HG03025 (cell line): Measurements from ENCODE around the gene GRK6.
"Not testable (repeated sequence)": the region's sequence is repeated elsewhere in the genome, so short reads cannot be mapped to it uniquely, and the experiment has no call there.

Experiments used
- ATAC-seq: cut with Tn5 transposase; IDR thresholded peaks from one replicate; pipeline ENCODE4 v1.9.1; 2021; ENCODE audit warnings: mild to moderate bottlenecking, moderate library complexity; ENCODE audit not compliant: unreplicated experiment, low FRiP score

GRK6 gene

GRCh38 chr5:177482359-177482795, 55.9 kb downstream of the GRK6 start:
- ATAC-seq = no peak

GRCh38 chr5:177483042-177483441, 56.6 kb downstream of the GRK6 start:
- ATAC-seq = no peak

GRCh38 chr5:177483994-177484901, 57.8 kb downstream of the GRK6 start:
- no peak for ATAC-seq

GRCh38 chr5:177484902-177485549, 58.5 kb downstream of the GRK6 start:
- no peak for ATAC-seq

GRCh38 chr5:177485753-177486152, 59.3 kb downstream of the GRK6 start:
- ATAC-seq = not testable (repeated sequence)

- no peak for ATAC-seq
Measured at GRCh38 chr5:177486256-177486655, 59.8 kb downstream of the GRK6 start.

- ATAC-seq = no peak
Measured at GRCh38 chr5:177487144-177487543, 60.7 kb downstream of the GRK6 start.

GRCh38 chr5:177487975-177488374, 61.5 kb downstream of the GRK6 start:
- ATAC-seq = no peak

GRCh38 chr5:177489119-177489716, 62.7 kb downstream of the GRK6 start:
- no peak for ATAC-seq

- no peak for ATAC-seq
Measured at GRCh38 chr5:177490311-177490991, 64.0 kb downstream of the GRK6 start.

GRCh38 chr5:177490992-177491391, 64.5 kb downstream of the GRK6 start:
- no peak for ATAC-seq

GRCh38 chr5:177491429-177491945, 65.0 kb downstream of the GRK6 start:
- no peak for ATAC-seq

- ATAC-seq = no peak
Measured at GRCh38 chr5:177491983-177492746, 65.7 kb downstream of the GRK6 start.
